Medulla oblongata (tissue), 1 donor: ENCODE data around the gene STRADB.
"Not testable (repeated sequence)": the region's sequence is repeated elsewhere in the genome, so short reads cannot be mapped to it uniquely, and the experiment has no call there.

Source experiments
- DNase-seq: peaks from one replicate; pipeline ENCODE4 v3.0.0-alpha.2; 2015; ENCODE audit errors: extremely low spot score

The STRADB gene, protein sequence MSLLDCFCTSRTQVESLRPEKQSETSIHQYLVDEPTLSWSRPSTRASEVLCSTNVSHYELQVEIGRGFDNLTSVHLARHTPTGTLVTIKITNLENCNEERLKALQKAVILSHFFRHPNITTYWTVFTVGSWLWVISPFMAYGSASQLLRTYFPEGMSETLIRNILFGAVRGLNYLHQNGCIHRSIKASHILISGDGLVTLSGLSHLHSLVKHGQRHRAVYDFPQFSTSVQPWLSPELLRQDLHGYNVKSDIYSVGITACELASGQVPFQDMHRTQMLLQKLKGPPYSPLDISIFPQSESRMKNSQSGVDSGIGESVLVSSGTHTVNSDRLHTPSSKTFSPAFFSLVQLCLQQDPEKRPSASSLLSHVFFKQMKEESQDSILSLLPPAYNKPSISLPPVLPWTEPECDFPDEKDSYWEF

DNA sequence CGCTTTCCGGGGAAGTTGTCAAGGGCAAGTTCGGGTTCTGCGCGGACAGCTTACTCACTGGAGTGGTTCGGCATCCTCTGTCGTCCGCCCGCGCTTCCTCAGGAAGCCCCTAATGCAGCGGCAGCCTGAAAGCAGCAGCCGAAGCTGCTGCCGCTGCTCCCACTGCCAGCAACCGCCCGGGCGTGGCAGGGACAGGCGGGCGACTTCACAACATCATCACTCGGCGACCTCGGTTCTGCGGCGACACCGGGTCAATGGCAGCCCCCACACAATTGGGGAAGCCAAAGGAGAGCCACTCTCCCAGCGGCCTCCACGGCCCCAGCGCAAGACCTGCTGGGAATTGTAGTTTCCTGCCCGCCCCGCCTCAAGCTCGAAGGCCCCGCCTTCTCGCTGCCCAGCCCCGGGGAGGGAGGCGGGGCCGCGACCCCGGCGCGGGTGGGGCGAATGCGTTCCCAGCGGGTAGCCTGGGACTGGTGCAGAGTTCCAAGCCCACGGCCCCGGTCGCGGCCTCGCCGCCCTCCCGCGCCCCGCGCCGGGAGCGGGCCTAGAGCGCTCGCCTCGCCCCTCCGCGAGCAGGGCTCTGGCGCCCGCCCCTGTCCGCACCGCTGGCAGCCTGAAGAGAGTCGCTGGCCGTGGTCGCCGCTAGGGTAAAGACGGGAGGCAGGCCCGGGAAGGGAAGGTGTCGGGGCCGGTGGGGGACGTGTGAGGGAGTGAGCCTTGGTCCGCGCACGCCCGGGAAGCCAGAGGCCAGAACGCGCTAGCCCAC, at the start of gene STRADB, which contains the start of gene TRAK2:
Gene STRADB (plus strand): TSS at position 449 of the 766 bp plus-strand sequence. CDS start 3,101 bp downstream, outside the sequence.
Gene TRAK2 (minus strand): TSS at position 167 of the 766 bp plus-strand sequence. CDS start 30,951 bp downstream, outside the sequence.
- DNase-seq = peak; percentile 98

DNA sequence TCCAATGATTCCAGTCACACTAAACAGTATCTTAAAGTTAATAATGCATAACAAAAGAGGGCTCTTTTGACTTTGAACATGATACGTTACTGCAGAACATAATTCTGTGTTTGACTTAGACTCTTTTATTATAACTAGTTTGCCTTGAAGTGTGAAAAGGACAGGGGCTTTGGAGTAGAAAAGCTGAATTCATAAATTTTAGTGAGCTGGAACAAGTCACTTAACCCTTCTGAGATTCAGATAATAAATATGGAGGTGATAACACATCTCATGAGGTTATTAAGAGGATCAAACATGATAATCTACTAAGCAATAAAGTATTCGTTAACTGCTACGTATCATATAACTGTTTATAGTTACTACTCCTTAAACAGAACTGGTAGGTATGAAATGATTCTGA, 49.7 kb upstream of the STRADB start:
- DNase-seq = no peak

DNA sequence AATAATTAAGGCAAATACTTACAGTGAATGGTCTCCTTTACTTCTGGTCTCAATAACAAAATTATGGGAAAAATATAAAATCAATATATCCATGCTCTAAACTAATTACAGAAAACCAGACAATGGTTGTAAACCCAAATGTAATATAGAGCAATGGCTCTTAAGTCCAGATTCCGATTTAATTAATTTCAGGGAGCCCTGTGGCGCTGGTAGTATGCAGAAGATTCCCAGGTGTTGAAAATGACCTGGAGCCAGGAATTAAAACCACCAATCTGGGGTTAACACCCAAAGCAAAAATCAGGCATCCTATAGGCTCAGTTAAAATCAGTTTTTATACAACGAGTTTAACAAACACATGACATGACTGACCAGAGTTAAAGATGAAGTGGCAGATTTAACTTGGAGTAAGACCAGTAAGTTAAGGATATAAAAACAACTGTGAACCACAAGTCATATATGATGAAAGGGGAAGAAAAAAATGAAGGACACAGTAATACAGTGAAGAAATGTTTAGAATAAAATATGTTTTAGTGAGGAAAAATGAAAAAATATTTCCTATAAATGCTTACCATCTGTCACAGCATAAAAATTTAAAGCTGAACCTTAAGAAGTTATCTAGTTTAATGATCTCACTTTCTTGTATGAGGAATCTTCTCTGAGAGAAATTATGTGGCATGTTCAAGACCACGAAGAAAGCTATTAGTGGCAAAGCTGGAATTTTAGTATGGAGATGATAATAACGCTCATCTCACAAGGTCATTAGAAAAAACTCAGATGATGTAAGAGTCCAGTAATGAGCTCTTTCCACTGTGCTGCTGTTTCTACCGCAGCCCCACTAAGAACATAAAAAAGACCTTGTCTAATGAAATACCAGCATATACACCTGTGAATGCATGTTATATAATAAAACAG, 48.6 kb upstream of the STRADB start:
- DNase-seq = no peak

DNA sequence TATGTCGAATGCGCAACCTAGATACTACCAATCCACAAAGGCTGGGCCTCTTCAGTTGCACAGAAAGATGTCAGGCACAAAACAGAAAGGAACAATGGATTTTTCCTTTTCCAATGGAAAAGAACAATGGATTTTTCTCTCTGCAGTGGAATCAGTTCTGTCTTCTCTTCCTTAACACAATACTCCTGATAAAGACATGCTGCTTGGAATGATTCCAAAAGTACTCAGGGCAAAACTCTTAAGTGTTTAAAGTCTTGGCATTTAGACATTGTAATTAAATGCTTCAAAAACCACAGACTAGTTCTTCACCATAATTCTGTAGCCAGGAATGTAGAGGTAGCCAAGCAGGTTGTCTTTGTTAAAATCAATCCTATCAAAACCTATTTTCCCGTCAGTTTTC, 47.7 kb upstream of the STRADB start:
- no peak for DNase-seq

DNA sequence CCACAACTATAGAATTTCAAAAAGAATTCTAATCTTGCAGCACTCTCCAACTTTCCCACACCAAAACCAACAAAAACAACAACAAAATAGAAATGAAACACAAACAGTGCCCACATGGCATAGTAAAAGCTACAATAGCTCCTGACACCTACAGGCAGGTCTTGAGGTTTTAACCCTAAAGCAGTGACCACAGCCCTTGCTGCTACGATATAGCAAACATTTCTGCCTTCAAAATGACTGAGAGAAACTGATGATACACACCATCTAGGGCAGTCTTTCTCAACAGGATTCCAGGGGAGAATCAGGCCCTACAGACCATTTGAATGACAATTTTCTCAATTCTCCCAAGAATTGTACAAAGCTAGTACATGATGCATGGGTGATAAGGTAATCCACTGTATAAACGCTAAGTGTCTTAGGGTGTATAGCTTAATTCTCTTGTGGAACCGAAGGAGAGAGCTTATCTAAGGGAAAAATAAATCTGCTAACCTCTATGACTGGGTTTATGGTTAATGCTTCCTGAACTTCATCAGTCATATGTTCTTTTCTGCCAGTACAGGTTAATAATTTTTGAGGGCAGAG, 46.8 kb upstream of the STRADB start:
- no peak for DNase-seq

DNA sequence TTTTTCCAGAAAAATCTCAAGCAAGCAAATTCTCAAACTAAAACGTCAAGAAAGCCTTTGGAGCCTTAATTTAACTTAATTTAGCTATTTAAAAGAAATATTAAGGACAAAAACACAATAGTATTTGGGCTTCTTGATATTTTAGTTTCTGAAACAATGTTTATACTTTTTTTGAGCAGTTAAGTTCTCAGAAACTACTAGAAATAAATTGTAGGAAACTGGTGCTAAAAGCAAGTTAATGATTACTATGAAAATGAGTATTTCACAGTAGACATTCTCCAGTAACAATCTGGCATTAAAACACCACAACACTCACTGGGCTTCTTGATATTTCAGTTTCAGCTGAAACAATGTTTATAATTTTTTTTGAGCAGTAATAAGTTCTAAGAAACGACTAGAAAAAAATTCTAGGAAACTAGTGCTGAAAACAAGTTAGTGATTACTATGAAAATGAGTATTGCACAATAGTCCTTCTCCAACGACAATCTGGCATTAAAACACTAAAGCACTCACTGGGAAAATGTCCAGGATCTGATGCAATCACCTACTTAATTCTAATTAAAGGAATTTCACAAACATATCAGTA, 45.4 kb upstream of the STRADB start:
- DNase-seq = peak; percentile 66

DNA sequence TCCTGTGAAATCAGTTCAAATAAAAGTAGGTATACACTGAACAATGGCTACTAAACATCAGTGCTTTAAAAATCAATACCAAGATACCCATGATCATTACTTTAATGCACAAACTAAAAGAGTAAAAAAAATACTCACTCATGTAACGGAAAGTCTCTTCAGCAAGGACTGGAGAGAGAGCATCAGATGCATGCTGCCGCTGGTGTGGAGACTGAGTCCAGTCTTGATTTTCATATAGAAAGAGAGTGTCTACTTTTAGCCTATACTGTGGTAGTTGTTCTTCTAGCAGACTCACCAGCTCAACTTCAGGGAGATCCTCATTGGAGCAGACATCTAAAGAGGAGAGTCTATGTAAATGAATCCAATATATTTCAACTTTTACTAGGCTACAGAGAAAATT, 44.3 kb upstream of the STRADB start:
- DNase-seq = no peak

DNA sequence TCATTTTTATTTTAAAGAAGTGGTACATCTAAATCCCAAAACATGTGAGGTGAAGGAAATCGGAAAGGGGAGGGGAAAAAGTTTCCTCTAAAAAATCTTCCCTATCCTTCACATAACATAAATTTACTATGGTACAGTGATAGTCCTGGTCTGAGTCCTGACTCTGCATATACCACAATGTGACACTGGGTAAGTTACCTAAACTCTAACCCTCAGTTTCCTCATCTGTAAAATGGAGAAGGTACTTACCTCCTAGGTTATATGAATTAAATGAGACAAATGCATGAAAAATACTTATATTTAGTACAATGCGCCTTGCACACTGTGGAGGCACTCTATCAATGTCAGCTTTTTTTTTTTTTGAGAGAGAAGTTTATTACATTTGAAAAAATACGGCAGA, 42.6 kb upstream of the STRADB start:
- DNase-seq = no peak

DNA sequence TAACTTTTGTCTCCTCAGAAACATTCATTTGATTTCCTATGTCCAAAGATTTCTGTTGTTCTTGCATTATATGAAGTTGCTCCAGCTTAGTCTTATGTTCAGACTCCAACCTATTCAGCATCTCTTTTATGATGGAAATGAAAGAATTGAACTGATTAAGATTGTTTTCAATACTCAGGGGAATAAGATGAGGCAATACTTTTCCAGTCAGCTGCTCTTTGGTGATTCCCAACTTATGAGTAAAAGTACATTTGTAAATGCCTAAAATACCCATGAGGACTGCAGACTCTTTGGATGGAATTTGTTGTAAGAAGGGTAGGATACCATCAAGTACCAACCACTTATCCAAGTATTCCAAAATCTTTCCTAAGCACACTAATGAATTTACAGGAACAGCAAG, 40.1 kb upstream of the STRADB start:
- no peak for DNase-seq

DNA sequence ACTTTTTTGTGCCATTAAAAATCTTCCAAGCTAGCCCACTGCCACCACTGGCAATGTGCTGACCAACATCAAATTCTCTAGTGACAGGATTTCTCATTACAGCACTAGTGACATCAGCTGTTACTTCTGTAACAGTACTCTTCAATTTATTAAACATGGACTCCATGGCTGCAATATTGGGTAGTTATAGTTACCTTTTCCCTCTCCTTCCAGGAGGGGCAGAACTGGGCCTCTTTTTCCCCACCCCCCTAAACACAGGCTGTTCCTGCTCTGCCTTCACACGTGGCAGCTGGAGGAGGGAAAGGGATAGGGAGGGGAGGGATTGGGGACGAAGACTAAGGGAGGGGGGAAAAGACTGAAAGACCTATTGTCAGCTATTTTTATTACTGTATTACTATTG, 38.4 kb upstream of the STRADB start:
- no peak for DNase-seq

DNA sequence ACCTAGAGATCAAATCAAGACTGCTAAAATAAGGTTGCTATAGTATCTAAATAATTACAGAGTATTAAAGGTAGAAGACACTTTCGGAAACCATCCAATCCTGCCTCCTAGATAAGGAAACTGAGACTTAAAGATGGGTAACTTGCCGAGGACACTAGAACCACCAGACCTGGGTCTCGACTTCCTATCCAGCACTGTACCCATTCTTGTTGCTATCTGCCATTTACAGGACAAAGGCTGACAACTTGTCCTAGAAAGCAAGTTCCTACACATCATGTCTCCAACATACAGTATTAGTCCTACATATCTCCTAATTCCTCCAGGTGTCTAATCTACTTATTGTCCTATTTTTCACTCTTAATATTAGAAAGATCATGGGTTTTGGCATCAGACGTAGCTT, 38.0 kb upstream of the STRADB start:
- no peak for DNase-seq

DNA sequence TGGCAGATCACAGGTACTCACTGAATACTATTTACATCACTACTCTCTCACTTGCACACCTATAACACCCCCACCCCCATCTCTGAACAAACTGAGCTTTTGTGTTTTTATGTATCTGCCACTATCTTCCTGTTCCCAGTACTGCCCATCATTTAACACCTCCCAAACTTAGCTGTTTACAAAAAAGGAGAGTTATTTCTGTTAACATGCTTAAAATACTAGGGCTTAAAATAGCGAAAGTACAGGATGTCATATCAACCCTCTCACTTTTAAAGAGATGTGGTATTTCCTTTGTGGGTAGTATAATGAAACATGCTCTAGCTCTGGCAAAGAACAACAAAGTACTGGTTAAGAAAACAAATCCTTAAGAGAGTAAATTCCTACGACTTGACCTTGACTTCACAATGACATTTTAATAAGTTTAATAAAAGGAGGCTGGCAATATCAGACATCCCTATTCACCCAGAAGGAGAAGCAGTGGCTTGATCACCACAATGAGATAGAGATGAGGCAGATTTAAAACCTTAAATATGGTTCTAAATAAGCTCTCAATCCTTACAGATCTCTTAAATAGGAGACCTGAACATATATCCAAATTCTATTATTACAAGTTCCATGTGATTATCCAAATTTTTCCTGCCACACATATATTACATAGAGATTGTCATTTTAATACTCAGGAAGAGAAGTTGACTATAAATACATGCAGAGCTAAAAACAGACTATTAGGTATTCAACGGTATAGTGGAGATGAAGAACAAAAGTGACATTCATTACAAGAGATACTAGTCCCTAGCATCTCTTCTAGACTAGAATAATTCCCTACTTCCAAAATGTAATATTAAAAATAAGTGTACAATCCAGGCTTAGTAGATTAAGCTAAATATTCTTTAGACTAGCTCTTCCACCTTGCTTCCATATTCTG, 37.2 kb upstream of the STRADB start:
- no peak for DNase-seq

DNA sequence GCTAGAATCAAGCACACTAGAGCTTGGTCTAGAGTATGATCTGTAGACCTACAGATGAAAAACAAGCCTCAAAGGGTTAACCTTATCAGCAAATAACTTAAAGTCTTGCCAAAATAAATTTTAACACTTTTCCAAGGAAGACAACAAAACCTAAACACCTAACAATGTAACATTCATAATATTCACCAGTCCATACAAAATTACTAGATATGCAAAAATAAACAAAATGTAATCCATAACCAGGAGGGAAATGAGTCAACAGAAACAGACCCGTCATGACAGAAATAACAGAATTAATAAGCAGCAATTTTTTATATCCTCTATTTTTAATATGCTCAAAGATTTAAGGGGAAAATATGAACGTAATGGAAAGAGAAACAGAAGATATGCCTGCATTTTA, 36.4 kb upstream of the STRADB start:
- no peak for DNase-seq

DNA sequence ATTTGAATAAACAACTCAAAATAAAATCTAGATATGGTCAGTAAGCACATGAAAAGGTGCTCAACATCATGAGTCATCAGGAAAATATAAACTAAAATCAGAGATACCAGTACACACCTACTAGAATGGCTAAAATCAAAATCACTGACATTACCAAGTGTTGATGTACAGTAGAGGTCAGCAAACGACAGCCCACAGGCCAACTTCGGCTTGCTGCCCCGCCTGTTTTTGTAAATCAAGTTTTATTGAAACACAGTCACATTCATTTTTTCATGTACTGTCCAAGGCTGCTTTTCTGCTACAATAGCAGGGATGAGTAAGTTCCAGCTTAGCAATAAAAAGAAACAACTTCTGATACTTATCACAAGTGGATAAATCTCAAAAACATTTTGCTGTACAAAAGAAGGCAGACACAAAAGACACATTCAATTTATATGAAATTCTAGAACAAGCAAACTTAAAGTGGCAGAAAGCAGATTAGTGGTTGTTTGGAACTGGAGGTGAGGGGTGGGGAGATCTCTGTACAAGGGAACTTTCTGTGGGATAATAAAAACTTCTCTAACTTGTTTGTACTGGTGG, 32.4 kb upstream of the STRADB start:
- no peak for DNase-seq

DNA sequence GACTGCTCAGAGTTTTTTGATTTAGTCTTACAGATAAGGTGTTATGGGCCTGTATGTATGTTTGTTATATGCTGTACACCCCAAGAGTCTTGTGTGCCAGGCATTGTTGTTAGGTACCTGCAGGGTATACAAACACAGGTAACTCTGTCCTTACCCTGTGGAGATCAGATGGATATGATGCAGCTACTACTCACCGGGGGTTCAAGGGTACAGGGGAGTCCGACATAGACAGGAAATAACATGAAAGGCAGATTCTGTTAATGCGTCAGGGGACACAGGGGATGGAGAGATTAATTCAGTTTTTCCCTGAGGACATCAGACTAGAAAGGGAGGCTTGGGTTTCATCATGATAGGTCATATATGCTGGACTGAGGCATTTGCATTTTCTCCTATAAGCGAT, 31.6 kb upstream of the STRADB start:
- no peak for DNase-seq

DNA sequence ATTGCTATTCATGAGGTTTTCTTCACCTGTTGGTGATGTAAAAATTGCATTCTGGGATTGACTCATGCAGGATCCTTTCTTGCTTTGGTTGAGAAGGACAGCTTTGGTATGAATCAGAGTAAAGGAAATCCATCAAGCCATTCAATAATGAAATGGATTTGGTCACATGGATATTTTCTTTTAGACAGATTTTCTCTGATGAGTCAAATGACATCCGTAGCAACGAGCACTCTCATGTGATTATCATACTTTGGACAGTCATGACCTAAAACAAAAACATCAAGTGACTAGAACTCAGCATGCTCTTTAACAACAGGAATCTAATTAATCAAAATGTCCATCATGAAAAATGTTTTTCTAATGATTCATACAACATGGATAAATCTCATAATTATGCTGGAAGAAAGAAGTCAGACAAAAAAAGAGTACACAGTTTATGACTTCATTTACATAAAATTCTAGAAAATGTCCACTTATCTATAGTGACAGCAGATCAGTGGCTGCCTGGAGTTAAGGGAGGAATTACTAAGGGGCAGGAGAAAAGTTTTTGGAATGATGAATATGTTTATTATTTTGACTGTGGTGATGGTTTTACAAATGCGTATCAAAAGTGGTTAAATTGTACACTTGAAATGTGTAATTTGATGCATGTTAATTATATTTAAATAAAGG, 31.0 kb upstream of the STRADB start:
- DNase-seq = no peak

DNA sequence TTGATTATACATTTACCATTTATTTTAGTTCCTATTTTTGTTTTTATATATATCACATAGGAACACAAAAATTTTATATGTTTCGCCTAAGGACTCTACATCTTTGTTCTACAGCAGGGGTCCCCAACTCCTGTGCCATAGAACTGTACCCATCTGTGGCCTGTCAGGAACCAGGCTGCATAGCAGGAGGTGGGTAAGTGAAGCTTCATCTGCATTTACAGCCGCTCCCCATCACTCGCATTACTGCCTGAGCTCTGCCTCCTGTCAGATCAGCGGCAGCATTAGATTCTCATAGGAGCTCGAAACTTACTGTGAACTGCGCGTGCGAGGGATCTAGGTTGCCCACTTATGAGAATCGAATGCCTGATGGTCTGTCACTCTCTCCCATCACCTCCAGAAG, 25.6 kb upstream of the STRADB start:
- no peak for DNase-seq

DNA sequence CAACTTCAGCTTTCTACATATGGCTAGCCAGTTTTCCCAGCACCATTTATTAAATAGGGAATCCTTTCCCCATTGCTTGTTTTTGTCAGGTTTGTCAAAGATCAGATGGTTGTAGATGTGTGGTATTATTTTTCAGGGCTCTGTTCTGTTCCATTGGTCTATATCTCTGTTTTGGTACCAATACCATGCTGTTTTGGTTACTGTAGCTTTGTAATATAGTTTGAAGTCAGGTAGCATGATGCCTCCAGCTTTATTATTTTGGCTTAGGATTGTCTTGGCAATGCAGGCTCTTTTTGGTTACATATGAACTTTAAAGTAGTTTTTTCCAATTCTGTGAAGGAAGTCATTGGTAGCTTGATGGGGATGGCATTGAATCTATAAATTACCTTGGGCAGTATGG, 23.2 kb upstream of the STRADB start:
- not testable (repeated sequence) for DNase-seq

DNA sequence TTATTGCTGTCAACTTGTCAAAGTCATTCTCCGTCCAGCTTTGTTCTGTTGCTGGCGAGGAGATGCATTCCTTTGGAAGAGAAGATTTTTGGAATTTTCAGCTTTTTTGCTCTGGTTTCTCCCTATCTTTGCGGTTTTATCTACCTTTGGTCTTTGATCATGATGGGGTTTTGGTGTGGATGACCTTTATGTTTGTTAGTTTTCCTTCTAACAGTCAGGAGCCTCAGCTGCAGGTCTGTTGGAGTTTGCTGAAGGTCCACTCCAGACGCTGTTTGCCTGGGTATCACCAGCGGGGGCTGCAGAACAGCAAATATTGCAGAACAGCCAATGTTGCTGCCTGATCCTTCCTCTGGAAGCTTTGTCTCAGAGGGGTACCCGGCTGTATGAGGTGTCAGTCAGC, 21.7 kb upstream of the STRADB start:
- not testable (repeated sequence) for DNase-seq
